BJ (cell line): ENCODE measurements around the gene JSRP1. TPM values are rescaled to one million over a fixed set of nuclear protein-coding genes. Genes with fewer than 3 reads are reported as not detected.

Experiments used
- CTCF ChIA-PET: fragments of 350-600 bp; formaldehyde crosslinking; extraction: SDS; loops from one replicate; lab custom pipeline; 2021; ENCODE audit warnings: antibody characterized with exemption, inconsistent platforms; lab: Yijun Ruan, JAX
- POLR2A ChIA-PET: fragments of 300-600 bp; sonication (Branson Sonifier 250); formaldehyde crosslinking; extraction: SDS; loops from one replicate; lab custom pipeline; 2021; ENCODE audit warnings: antibody characterized with exemption; lab: Charles Lee
- DNase-seq: peaks from one replicate; pipeline ENCODE4 v3.0.0-alpha.2; 2011; ENCODE audit warnings: low read depth
- H3K27me3 ChIP-seq: 2 replicates; pipeline ENCODE4 v1.6.0; 2011; ENCODE audit warnings: low read length; ENCODE audit not compliant: control insufficient read depth, insufficient read depth
- H3K36me3 ChIP-seq: 2 replicates; pipeline ENCODE4 v1.5.1; 2011; ENCODE audit warnings: low read length; ENCODE audit not compliant: control insufficient read depth, insufficient read depth
- H3K4me3 ChIP-seq: 2 replicates; pipeline ENCODE4 v1.5.1; 2011; ENCODE audit warnings: low read depth, mild to moderate bottlenecking, control low read depth, low read length
- CTCF ChIP-seq: IDR thresholded peaks from 2 replicates; pipeline ENCODE4 v1.5.1; 2011; ENCODE audit warnings: low read depth, mild to moderate bottlenecking, control low read depth, inconsistent platforms, low read length, moderate library complexity; ENCODE audit not compliant: insufficient read depth
- polyA minus RNA-seq: library from RNA; depleted of rRNA, polyadenylated mRNA; stranded (reverse); fragments of >200 nt; gene quantifications from 2 replicates; pipeline ENCODE4 v1.2.3, GENCODE V29; 2011; rRNA and poly(A)+ RNA removed
- polyA plus RNA-seq: library from polyadenylated mRNA; depleted of rRNA; stranded (reverse); fragments of >200 nt; gene quantifications from 2 replicates; pipeline ENCODE4 v1.2.3, GENCODE V29; 2011; rRNA removed

JSRP1 gene
- polyA plus RNA-seq (not detected in 2 replicates), polyA minus RNA-seq (not detected in 2 replicates)

GRCh38 chr19:2255982-2256685 is at the start of gene JSRP1:
TSS of gene JSRP1 (minus strand) at chr19:2256417. CDS start at chr19:2255314, 1,103 bp downstream.
- H3K27me3 ChIP-seq, result peaks cover 14% of the 10 kb centered on the region
- TF ChIP-seq CTCF, result no peak
- POLR2A ChIA-PET, result no interaction called here
- CTCF ChIA-PET, result interaction anchor here (1.6 kb wide), 1 partner anchor 18 kb away, joined by 3 read pairs; no protein-coding TSS in a partner anchor
- H3K4me3 ChIP-seq, result no peak within 1 kb of the TSS
- no peak for DNase-seq
- no peaks in the 10 kb centered on the region for H3K36me3 ChIP-seq

- ChIA-PET CTCF (interaction anchor here (0.6 to 0.9 kb wide), 2 partner anchors 32 to 92 kb away, joined by 3 read pairs; no protein-coding TSS in a partner anchor), POLR2A (no interaction called here)
- Histone ChIP-seq H3K36me3 (no peaks in the 10 kb centered on the region), H3K27me3 (peaks cover 8% of the 10 kb centered on the region), H3K4me3 (no peak overlapping the region)
- TF ChIP-seq CTCF, result no peak
- DNase-seq, result no peak
Observed at GRCh38 chr19:2305452-2306280, 49.4 kb upstream of the JSRP1 start.

GRCh38 chr19:2303211-2303798 is 47.1 kb upstream of the JSRP1 start:
- no peaks in the 10 kb centered on the region for H3K36me3 ChIP-seq
- H3K27me3 ChIP-seq, result peaks cover 6% of the 10 kb centered on the region
- no peak for DNase-seq
- CTCF ChIA-PET, result interaction anchor here (1.2 kb wide), 1 partner anchor 28 kb away, joined by 3 read pairs; no protein-coding TSS in a partner anchor
- no peak for TF ChIP-seq CTCF
- POLR2A ChIA-PET, result no interaction called here
- no peak overlapping the region for H3K4me3 ChIP-seq

GRCh38 chr19:2302319-2303210 is 46.3 kb upstream of the JSRP1 start:
- no peak for DNase-seq
- Histone ChIP-seq H3K4me3 (no peak overlapping the region), H3K36me3 (no peaks in the 10 kb centered on the region), H3K27me3 (peaks cover 4% of the 10 kb centered on the region)
- CTCF ChIA-PET, result interaction anchor here (1.2 kb wide), 2 partner anchors 13 to 27 kb away, joined by 3 to 4 read pairs; no protein-coding TSS in a partner anchor
- POLR2A ChIA-PET, result no interaction called here
- TF ChIP-seq CTCF, result no peak
